NCI-H460 (cell line): Measurements from ENCODE around the gene IKZF3. TPM values are rescaled to one million over a fixed set of nuclear protein-coding genes. Genes with fewer than 3 reads are reported as not detected.

Source experiments
- DNase-seq: peaks from one replicate; pipeline ENCODE4 v3.0.0-alpha.2; 2016; ENCODE audit warnings: low read depth; ENCODE audit errors: extremely low read depth
- total RNA-seq: library from RNA; depleted of rRNA; stranded (reverse); fragments of >200 nt; shearing (Covaris generic); gene quantifications from 2 replicates; pipeline ENCODE4 v1.2.3, GENCODE V29; 2014

IKZF3 gene
- total RNA-seq, 1 experiment from 2014 or later, result not detected

DNA sequence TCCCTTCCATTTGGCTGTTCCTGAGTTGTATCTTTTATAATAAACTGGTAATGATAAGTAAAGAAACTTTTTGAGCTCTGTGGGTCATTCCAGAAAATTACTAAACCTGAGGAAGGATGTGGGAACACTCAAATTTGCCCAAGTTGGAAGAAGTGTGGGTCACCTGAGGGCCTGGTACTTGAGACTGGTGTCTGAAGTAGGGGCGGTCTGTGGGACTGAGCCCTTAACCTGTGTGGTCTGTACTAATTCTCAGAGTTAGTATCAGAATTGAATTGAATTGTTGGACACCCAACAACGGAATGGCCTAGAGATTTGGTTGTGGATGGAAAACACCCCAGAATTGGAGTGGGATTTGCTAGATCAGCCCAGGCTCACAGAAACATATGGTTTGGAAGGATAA lies 43.1 kb downstream of the IKZF3 start:
- DNase-seq, result no peak

GRCh38 chr17:39820541-39820940 lies 43.6 kb downstream of the IKZF3 start:
- DNase-seq, result no peak

GRCh38 chr17:39818358-39819000 lies 45.6 kb downstream of the IKZF3 start:
- DNase-seq, result no peak

- no peak for DNase-seq
Measured at GRCh38 chr17:39816272-39816671, 47.8 kb downstream of the IKZF3 start.

- DNase-seq, result no peak
Measured at GRCh38 chr17:39814497-39814896, 49.6 kb downstream of the IKZF3 start.

- DNase-seq, result no peak
Measured at GRCh38 chr17:39813631-39814030, 50.5 kb downstream of the IKZF3 start.

DNA sequence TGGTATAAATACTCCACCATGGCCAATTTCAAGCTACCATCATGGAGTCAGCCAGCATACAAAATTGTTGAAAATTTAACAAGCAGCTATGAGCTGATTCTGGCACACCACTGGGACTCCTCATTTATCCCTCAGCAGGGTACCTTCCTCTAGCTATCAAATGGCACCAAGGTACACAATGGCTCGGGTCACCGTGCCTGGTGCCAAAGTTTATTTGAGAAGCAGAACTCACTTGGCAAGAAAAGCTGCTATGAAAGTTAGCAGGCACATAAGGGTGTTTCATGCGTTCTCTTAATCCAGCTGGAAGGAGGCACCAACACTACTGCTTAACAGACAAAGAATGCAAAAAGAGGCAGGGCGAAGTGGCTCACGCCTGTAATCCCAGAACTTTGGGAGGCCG lies 51.6 kb downstream of the IKZF3 start:
- no peak for DNase-seq

GRCh38 chr17:39810939-39811728 lies 53.0 kb downstream of the IKZF3 start:
- no peak for DNase-seq

GRCh38 chr17:39809221-39809620 lies 54.9 kb downstream of the IKZF3 start:
- DNase-seq, result no peak

GRCh38 chr17:39808409-39808997 lies 55.6 kb downstream of the IKZF3 start:
- DNase-seq, result no peak

- DNase-seq, result no peak
Measured at GRCh38 chr17:39804839-39805238, 59.3 kb downstream of the IKZF3 start.

DNA sequence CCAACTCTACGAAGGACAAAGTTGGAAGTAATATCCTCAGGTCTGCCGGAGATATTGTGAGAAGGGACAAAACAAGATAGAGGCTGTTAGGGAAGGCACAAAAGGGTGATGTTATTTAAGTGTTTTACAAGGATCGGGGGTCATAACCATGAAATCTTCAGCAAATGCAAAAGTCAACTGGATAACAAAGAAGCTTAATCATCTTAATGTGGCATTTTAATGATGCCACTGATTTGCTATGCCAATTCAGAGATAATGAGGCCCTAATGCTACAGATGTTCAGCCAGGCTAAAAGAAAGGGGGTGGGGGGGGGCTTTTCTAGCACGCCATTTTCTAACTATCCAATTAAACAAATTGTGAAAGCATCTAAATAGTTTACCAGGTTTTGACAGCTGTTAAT lies 63.1 kb downstream of the IKZF3 start:
- DNase-seq, result no peak

GRCh38 chr17:39800540-39800939 lies 63.6 kb downstream of the IKZF3 start:
- DNase-seq, result no peak

- no peak for DNase-seq
Measured at GRCh38 chr17:39799395-39799794, 64.7 kb downstream of the IKZF3 start.

DNA sequence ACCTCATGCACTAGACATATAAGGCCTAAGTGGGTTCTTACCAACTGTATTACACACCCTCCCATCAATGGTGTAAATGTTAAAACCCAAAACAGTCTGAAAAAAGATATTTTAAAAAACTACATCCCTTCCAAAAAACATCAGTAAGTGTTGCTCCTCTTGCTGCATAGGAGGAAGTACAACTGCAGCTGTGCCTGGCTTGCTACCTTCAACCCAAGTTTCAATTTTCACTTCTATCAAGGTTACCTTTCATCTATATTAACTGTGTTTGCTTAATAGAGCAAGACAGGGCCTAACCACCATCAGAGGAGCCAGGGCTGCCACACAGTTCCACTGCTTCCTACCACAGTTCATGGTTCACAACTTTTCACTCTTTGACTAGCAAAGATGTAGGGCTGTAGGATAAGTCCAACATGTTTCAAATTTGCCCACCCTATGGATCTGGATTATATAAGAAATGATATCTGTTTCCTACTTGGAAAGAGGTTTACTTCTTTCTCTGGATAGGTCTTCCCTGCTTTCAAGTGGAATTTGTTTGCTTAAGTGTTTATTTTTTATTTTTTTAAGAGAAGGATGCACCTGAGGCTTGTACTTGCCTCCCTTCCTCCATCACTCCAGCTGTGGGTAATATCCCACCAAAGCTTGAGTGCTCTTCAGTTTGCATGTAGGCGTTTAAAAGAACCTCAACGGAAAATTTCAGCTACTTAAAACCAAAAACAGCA lies 69.7 kb downstream of the IKZF3 start:
- DNase-seq, result no peak

GRCh38 chr17:39793301-39793872 lies 70.7 kb downstream of the IKZF3 start:
- DNase-seq, result no peak

- DNase-seq, result no peak
Measured at GRCh38 chr17:39792526-39793221, 71.4 kb downstream of the IKZF3 start.

DNA sequence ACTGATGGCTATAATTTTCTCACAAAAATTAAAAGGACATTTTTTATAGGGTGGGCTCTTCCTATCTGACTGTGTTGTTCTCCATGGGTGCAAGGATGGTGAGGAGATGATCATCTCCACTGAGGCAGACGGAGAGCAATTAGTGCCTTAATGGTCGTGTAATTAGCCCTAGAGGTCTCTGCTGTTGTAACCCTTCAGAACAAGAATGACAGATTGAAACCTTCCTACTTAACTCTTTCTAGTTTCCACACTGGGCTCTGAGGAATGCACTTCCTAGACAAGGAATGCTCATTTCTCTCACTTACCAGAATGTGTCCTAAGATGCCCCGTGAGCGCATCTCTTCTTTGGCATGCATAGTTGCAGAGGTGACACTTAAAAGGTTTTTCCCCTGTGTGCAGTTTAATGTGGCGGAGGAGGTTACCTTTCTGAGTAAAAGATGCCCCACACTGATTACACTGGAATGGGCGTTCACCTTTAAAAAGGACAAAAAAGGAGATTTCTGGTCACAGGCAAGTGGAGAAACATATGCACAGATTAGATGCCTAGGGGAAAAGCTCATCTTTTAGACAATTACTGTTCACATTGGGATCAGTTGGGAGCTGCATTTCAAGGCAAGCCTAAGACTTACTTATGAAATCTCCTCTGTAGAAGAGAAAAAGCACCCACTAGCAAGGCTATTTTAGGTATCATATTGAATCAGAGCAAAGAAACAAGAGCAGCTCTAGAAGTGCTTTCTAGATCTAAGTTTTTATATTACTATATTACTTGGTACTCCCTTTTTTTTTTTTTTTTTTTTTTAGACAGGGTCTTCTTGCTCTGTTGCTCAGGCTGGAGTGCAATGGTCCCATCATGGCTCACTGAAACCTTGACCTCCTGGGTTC lies 72.8 kb downstream of the IKZF3 start:
- no peak for DNase-seq

DNA sequence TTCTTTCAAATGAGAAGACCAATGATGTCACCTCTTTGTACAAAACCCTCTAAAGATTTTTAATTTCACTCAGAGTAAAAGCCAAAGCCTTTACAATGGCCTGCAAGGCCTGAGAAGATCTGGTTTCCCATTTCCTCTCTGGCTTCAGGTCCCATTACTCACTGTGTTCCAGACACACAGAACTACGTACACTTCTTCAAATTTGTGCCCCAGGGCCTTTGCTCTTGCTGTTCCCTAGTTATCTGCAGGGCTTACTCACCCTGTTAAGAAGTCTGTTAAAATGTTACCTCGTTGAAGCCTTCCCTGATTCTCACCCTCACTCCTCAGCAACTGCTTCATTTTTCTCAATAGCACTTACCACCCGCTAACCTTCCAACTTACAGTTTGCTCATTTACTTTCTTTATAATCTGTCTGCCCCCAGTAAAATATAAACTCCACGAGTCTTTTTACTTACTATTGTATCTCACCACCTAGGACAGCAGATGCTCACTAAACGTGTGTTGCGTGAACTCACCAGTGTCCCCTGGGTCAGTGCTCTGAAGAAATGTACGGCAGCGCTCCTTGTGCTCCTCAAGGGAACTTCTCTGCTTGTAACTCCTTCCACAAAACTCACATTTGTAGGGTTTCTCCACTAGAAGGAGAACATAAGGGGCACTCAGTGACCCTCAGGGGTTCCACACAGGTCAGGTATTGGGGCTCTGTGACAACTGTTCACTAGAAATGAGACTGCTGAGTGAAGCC lies 76.2 kb downstream of the IKZF3 start:
- no peak for DNase-seq
